ENCODE results near the gene C6orf62.
A peak's percentile ranks its signal among the peaks of the same experiment; 100 is the strongest.
"Not testable (repeated sequence)": the region's sequence is repeated elsewhere in the genome, so short reads cannot be mapped to it uniquely, and the experiment has no call there.

C6orf62 gene

DNA sequence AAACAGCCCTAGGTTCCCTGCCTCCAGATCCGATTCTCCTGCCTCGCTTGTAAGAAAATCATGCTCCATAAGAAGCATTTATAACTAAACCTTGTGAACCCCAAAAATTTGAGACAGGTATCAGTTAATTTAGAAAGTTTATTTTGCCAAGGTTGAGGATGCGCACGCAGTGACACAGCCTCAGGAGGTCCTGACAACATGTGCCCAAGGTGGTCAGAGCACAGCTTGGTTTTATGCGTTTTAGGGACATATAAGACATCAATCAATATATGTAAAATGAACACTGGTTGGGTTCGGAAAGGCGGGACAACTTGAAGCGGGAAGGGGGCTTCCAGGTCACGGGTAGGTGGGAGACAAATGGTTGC lies 50.0 kb downstream of the C6orf62 start:
- TF ChIP-seq POLR2AphosphoS5 (IDR thresholded peaks at IDR 0.05; ENCODE audit: low read depth, low read length) (no peak), POLR2A (IDR thresholded peaks at IDR 0.05; ENCODE audit: low read depth, low read length) (no peak), TAF1 (IDR thresholded peaks at IDR 0.05; ENCODE audit: borderline replicate concordance, low read depth, low read length) (no peak)
- DNase-seq (ENCODE audit: insufficient read length) = no peak
- FAIRE-seq = no peak

DNA sequence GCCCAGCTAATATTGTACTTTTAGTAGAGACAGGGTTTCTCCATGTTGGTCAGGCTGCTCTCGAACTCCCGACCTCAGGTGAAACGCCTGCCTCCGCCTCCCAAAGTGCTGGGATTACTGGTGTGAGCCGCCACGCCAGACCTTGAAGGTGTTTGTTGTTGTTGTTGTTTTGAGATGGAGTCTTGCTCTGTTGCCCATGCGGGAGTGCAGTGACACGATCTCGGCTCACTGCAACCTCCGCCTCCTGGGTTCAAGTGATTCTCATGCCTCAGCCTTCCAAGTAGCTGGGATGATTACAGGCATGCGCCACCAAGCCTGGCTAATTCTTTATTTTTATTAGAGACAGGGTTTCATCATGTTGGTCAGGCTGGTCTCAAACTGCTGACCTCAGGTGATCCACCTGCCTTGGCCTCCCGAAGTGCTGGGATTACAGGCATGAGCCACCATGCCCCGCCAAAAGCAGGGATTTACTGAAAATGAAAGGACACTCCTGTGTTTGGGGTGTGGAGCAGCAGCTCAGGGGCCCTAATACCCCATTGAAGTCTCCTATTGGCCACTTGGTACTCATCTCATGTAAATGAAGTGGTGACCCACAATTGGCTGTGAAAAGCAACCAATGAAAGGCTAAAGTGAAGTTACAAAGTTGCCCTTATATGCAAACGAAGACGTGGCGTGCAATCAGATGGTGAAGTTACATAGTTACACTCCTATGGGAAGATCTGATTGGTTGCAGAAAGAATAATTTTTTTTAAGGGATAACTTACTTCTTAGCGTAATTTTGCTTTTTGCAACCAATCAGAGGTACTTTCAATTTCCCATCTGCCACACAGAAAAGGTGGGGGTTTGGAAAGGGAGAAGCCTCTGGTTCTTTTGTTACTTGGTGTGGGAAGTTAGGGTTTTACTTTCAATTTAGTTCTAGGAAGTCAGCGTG lies 50.6 kb downstream of the C6orf62 start:
- not testable (repeated sequence) for DNase-seq (ENCODE audit: insufficient read length); FAIRE-seq

DNA sequence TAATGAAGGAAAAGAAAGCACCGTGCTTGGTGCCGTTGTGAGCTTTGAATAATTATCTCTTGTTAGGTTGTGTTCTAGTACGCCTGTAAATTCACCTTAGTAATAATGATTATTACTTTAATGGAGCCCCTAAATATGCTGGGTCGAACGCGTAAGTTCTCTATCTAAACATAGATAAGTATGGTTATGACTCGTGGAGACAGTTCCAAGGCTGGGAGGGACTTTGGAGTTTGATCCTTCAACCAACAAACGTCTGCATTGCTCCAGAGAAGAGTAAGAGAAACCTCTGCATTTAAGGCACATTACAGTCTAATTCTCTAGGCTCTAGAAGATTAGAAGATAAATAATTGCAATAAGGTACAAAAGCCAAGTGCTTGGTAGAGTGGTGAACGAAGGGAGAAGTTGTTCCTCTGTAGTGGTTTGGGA lies 51.6 kb downstream of the C6orf62 start:
- TF ChIP-seq POLR2A (IDR thresholded peaks at IDR 0.05; ENCODE audit: low read depth, low read length) (no peak), TAF1 (IDR thresholded peaks at IDR 0.05; ENCODE audit: borderline replicate concordance, low read depth, low read length) (no peak), POLR2AphosphoS5 (IDR thresholded peaks at IDR 0.05; ENCODE audit: low read depth, low read length) (no peak)
- FAIRE-seq (no peak), DNase-seq (ENCODE audit: insufficient read length) (no peak)

DNA sequence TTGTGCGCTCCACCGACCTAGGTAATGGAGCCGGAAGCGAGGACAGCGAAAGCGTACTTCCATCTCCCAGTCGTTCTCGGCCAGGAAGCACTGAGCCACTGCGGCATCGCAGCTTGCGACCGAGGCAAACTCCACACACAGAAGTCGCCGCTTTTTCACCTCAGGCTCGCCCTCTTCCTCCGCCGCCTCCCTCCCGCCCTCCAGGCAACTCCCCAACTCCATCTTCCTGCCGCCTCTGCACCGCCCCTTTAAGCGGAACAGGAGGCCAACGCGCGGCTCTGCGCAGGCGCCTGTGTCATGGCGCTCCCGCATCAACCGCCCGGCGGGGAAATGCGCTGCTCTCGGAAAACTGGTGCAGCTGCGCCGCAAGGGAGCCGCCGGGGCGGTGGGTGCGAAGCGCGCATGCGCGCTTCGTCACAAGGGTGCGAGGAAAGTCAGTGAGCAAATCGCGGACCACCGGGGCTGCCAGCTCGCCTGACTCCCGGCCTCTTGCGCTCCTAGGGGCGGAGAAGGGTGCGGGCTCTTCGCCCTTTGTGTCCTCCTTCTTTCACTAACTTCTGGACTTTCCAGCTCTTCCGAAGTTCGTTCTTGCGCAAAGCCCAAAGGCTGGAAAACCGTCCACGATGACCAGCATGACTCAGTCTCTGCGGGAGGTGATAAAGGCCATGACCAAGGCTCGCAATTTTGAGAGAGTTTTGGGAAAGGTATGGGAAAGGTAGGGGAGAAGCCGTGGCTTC lies 52.1 kb downstream of the C6orf62 start, which contains the start of the genes ACOT13 and TDP2:
Gene ACOT13 (plus strand): TSS at position 437 of the 737 bp plus-strand sequence. CDS start 187 bp downstream, at position 624.
Gene TDP2 (minus strand): TSS at position 259 of the 737 bp plus-strand sequence. CDS start 37 bp downstream, at position 222.
- FAIRE-seq = peak; percentile 98
- TF ChIP-seq POLR2AphosphoS5 (IDR thresholded peaks at IDR 0.05; ENCODE audit: low read depth, low read length) (peak; percentile 89), POLR2A (IDR thresholded peaks at IDR 0.05; ENCODE audit: low read depth, low read length) (peak; percentile 86), TAF1 (IDR thresholded peaks at IDR 0.05; ENCODE audit: borderline replicate concordance, low read depth, low read length) (peak; percentile 77)

DNA sequence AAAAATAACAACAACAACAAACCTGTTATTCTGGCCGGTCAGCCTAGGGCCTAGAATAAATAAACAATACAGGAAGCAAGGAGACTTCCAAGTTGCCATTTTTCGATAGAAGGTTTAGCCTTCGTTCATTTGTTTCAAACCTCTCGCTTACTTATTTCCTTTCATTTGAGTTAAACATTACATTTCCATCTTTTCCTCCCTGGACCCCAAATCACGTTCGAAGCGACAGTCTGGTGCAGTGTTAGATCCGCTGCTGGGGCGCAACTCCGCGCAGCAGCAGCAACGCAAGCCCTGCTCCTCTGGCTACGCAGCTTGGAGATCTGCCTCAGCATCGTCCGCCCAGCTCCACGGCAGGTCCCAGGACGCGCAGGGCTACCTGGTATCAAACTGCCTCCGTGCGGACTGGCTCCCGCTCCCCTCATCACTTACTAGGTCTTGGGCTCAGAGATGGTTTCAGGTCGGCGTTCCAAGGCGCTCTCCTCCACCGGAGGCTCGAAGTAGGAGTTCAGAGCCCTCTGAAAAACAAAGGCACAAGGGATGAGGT lies 52.8 kb downstream of the C6orf62 start:
- FAIRE-seq (peak; percentile 14), DNase-seq (ENCODE audit: insufficient read length) (peak; percentile 25)
- TF ChIP-seq POLR2A (IDR thresholded peaks at IDR 0.05; ENCODE audit: low read depth, low read length) = no peak

More for the DNA sequence above, 52.1 kb downstream of the C6orf62 start, which contains the start of the genes ACOT13 and TDP2:
- peak; percentile 82 for DNase-seq (ENCODE audit: insufficient read length)

DNA sequence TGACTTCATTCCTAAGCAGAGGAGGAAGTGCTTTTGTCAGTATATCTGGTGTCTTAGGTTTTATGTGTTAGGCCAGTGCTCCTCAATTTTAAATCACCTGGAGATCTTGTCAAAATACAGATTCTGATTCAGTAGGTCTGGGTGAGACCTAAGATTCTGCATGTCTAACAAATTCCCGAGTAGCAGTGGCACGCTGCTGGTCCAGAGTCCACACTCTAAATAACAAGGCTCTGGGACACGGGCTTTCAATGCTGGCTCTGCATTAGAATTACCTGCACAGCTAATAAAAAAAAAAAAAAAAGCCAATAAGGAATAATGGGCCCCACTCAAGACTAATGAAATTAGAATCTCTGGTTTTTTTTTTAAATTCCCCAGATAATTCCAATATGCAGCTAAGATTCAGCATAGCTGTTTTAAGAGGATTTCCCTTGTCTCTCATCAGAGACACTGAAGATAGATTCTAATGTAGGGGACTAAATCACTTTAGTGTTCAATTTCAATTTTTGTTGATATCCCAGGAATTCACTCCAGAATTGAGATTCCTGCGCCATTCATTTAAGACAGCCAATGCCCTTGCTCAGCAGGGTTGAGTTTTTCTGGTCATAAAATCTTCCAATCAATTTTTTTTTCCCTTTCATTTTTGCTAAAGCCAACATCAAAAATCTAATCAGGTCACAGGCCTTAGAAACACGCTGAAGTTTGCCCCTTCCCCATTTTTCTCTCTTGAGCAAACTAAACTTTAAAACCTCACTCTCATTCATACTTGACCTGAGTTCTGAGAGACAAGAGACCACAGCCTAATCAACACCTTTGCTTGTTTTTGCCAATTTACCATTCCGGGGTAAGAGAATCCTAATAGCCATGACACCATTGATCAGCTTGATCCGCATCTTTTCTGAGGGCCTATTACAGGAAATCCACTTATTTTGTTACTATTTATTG lies 54.6 kb downstream of the C6orf62 start:
- DNase-seq (ENCODE audit: insufficient read length) (no peak), FAIRE-seq (no peak)
- TF ChIP-seq TAF1 (IDR thresholded peaks at IDR 0.05; ENCODE audit: borderline replicate concordance, low read depth, low read length) (no peak), POLR2A (IDR thresholded peaks at IDR 0.05; ENCODE audit: low read depth, low read length) (no peak), POLR2AphosphoS5 (IDR thresholded peaks at IDR 0.05; ENCODE audit: low read depth, low read length) (no peak)

DNA sequence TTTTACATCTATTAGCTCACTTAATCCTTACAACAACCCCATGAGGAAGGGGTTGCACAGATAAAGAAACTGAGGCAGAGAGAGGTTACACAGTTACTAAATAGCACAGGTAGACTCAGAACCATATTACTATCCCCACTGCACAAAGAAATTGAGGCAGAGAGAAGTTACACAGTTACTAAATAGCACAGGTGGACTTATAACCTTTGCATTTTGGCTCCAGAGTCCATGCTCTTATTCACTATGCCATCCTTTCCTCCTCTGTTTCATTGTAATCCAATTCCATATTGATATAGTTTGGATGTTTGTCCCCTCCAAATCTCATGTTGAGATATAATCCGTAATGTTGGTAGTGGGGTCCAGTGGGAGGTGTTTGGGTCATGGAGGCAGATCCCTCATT lies 55.8 kb downstream of the C6orf62 start:
- FAIRE-seq (no peak), DNase-seq (ENCODE audit: insufficient read length) (no peak)
- TF ChIP-seq POLR2A (IDR thresholded peaks at IDR 0.05; ENCODE audit: low read depth, low read length) (no peak), POLR2AphosphoS5 (IDR thresholded peaks at IDR 0.05; ENCODE audit: low read depth, low read length) (no peak), TAF1 (IDR thresholded peaks at IDR 0.05; ENCODE audit: borderline replicate concordance, low read depth, low read length) (no peak)

DNA sequence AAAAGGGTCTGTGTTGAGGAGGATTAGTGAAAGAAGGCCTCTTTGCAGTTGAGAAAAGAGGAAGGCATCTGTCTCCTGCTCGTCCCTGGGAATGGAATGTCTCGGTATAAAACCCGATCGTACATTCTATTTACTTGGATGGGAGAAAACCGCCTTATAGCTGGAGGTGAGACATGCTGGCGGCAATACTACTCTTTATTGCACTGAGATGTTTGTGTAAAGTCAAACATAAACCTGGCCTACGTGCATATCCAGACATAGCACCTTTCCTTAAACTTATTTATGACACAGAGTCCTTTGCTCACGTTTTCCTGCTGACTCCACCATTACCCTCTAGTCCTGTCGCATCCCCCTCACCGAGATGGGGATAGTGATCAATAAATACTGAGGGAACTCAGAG lies 56.7 kb downstream of the C6orf62 start:
- FAIRE-seq = no peak
- no peak for DNase-seq (ENCODE audit: insufficient read length)

DNA sequence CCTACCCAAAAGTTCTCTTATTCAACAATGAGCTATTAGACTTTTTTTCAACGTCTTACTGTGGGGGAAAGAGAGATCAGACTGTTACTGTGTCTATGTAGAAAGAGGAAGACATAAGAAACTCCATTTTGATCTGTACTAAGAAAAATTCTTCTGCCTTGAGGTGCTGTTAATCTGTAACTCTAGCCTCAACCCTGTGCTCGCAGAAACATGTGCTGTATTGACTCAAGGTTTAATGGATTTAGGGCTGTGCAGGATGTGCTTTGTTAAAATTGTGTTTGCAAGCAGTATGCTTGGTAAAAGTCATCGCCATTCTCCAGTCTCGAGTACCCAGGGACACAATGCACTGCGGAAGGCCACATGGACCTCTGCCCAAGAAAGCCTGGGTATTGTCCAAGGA lies 57.2 kb downstream of the C6orf62 start:
- FAIRE-seq; DNase-seq (ENCODE audit: insufficient read length): not testable (repeated sequence)

More for the DNA sequence above, 56.7 kb downstream of the C6orf62 start:
- no peak for TF ChIP-seq POLR2A (IDR thresholded peaks at IDR 0.05; ENCODE audit: low read depth, low read length)
- no peak for TF ChIP-seq TAF1 (IDR thresholded peaks at IDR 0.05; ENCODE audit: borderline replicate concordance, low read depth, low read length)
- no peak for TF ChIP-seq POLR2AphosphoS5 (IDR thresholded peaks at IDR 0.05; ENCODE audit: low read depth, low read length)

DNA sequence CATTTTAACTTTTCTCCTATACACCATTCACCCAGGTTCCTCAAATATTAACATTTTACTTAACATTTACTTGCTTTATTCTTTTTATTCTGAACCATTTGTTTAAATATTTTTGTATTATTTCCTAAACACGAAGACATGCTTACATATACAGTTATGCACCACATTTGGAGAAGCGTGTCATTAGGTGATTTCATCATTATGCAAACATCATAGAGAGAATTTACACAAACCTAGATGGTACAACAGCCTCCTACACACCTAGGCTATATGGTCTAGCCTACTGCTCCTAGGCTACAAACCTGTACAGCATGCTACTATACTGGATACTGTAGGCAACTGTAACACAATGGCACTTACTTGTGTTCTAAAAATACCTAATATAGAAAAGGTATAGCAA lies 58.8 kb downstream of the C6orf62 start:
- FAIRE-seq = no peak
- no peak for DNase-seq (ENCODE audit: insufficient read length)
- TF ChIP-seq POLR2AphosphoS5 (IDR thresholded peaks at IDR 0.05; ENCODE audit: low read depth, low read length) (no peak), POLR2A (IDR thresholded peaks at IDR 0.05; ENCODE audit: low read depth, low read length) (no peak), TAF1 (IDR thresholded peaks at IDR 0.05; ENCODE audit: borderline replicate concordance, low read depth, low read length) (no peak)

DNA sequence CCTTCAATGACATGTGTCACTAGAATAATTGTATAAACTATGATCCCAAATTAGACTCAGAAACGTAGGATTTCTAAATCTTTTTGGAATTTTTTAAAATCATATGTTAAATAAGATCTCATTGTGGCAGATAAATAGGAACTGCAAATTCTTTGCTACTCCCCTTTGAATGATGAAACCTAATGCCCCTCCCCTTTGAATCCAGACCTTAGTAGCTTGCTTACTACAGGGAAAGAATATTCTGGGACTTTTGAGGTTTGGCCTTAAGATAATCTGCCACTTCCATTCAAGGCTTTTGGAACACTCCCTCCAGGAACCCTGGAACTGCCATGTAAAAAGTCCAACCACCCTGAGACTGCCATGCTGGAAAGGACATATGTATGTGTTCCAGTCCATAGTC lies 59.4 kb downstream of the C6orf62 start:
- DNase-seq (ENCODE audit: insufficient read length) (no peak), FAIRE-seq (no peak)
- no peak for TF ChIP-seq POLR2A (IDR thresholded peaks at IDR 0.05; ENCODE audit: low read depth, low read length)
- TF ChIP-seq POLR2AphosphoS5 (IDR thresholded peaks at IDR 0.05; ENCODE audit: low read depth, low read length) = no peak
- TF ChIP-seq TAF1 (IDR thresholded peaks at IDR 0.05; ENCODE audit: borderline replicate concordance, low read depth, low read length) = no peak

Measured in GM12892 (cell line).